ENCODE results near the gene TP53RK.

- TF ChIP-seq, protein P1, sequence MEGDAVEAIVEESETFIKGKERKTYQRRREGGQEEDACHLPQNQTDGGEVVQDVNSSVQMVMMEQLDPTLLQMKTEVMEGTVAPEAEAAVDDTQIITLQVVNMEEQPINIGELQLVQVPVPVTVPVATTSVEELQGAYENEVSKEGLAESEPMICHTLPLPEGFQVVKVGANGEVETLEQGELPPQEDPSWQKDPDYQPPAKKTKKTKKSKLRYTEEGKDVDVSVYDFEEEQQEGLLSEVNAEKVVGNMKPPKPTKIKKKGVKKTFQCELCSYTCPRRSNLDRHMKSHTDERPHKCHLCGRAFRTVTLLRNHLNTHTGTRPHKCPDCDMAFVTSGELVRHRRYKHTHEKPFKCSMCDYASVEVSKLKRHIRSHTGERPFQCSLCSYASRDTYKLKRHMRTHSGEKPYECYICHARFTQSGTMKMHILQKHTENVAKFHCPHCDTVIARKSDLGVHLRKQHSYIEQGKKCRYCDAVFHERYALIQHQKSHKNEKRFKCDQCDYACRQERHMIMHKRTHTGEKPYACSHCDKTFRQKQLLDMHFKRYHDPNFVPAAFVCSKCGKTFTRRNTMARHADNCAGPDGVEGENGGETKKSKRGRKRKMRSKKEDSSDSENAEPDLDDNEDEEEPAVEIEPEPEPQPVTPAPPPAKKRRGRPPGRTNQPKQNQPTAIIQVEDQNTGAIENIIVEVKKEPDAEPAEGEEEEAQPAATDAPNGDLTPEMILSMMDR (IDR thresholded peaks at IDR 0.05): no peak
- TF ChIP-seq POLR2A (IDR thresholded peaks at IDR 0.05) (no peak), POLR2AphosphoS5 (IDR thresholded peaks at IDR 0.05) (no peak)
Measured at GRCh38 chr20:46701986-46702385, 12.7 kb upstream of the TP53RK start.
